ENCODE results near the gene ETFDH.
A peak's percentile ranks its signal among the peaks of the same experiment; 100 is the strongest.

- TF ChIP-seq CTCF (optimal IDR thresholded peaks at IDR 0.05 in 1 of 3, IDR thresholded peaks at IDR 0.05 in 1 of 3, conservative IDR thresholded peaks at IDR 0.05 in 1 of 3; ENCODE audit: extremely low read depth in 1 of 3, insufficient read depth in 2 of 3, low read length in 3 of 3) (peak in 2 of 3 experiments; percentile 18 to 24), EZH2 (IDR thresholded peaks at IDR 0.05; ENCODE audit: low read length) (no peak)
Observed at GRCh38 chr4:158710814-158711213, 38.7 kb downstream of the ETFDH start.

All from keratinocyte (primary cell).